Activated T-cell treated with anti-CD3 and anti-CD28 coated beads, Interleukin-2, amount 50 U/mL, for 48 hours (primary cell): ENCODE results near the gene C19orf85.

Experiments used
- DNase-seq, 2 experiments: peaks; one replicate each; pipeline ENCODE4 v3.0.0-alpha.2; 2020

Gene C19orf85

DNA sequence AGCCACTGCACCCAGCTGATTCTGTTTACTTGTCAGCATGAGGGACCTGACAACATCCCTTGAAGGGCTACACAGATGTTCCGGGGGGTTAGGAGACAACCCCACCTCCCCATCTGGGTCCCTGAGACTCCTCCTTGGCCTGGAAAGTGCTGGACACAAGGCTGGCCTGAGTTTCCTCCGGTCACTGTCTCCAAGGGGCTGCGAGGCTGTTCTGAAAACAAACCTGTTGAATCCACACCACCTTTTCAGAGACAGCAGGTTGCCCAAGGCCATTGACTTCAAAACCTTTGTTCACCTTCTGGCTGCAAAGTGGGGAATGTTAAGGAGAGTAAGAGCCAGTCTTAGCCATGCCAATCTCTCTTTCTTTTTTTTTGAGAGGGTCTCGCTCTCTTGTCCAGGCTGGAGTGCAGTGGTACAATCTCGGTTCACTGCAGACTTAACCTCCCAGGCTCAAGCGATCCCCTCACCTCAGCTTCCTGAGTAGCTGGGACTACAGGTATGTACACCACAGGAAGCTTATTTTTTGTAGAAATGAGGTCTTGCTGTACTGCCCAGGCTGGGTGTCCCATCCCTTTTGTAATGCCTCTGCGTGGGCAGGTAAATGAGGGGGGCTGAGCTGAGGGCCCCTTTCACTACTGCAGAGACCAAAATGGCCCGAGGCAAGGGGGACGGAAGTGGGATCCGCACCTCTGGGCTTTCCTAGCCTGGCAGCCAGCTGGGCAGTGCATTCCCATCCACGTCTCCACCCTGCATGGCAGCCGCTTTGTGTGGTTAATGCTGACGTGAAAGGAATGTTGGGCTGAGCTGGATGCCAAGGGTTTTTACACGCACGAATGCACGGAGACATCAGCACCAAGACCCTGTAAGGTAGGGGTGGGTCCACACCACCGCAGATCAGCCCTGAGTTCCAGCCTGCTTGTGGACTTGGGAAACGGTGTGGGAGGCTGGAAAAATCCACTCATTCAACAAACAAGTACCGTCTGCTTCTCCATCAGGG is 10.0 kb upstream of the C19orf85 start:
- no peak for DNase-seq

- DNase-seq, result no peak
These were observed 8.9 kb upstream of the C19orf85 start for GRCh38 chr19:55473225-55474012.

GRCh38 chr19:55472463-55472862 is 7.9 kb upstream of the C19orf85 start:
- no peak for DNase-seq

DNA sequence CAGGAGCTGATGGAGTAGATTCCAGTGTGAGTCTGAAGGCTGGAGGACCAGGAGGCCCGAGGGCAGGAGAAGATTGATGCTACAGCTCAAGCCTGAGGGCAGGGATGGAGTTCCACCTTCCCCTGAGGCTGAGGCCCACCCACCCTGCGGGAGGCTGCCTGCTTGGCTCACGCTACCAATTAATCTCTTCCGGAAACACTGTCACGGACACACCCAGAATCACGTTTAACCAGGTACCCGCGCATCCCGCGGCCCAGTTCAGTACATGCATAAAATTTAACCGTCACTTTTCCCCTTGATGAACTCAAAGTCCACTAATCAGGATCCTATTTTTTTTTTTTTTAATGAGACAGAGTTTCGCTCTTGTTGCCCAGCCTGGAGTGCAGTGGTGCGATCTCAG is 6.7 kb upstream of the C19orf85 start:
- no peak for DNase-seq

- DNase-seq, result no peak
These were observed 3.5 kb upstream of the C19orf85 start for GRCh38 chr19:55468054-55468393.

DNA sequence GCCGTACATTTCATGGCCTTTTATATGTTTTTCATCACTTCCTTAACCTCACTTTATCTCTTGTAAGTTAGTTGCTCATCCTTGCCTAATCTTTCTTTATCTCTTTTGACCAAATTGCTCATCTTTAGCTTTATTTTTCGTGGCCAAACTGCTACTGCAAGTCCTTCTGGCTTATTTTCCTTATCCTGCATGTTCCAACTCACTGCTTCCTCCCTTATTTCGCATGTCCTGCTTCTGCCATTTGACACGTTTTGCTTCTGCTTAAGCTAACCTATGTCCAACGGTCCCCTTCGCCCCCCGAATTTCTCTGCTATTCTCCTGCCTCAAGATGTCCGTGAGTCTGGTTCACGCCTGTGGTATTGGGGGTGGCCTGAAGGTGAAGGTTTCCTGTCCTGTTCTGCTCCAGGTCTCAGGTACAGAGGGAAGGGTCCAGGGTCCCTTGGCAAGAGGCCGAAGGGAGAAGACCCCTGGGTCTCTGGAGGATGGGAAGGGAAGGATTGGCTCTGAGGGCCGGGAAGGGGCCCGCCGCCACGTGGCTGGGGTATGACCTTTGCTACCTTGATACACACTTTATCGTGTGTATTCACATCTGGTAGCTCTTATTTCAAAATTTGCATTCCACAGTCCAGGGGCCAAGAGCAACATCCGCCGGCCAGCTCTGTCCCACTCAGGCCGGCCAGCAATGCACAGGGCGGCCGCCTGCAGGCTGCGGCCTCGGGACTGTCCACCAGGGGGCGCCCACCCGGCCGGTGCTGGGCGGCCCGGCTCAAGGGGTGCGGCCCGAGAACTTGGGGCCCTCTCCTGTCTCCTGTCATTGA is 2.9 kb upstream of the C19orf85 start:
- peak; percentile 77 to 81 for DNase-seq

- no peak for DNase-seq
These were observed 1.7 kb upstream of the C19orf85 start for GRCh38 chr19:55466241-55466614.

GRCh38 chr19:55465460-55466240 is 1.1 kb upstream of the C19orf85 start:
- DNase-seq, result no peak

DNA sequence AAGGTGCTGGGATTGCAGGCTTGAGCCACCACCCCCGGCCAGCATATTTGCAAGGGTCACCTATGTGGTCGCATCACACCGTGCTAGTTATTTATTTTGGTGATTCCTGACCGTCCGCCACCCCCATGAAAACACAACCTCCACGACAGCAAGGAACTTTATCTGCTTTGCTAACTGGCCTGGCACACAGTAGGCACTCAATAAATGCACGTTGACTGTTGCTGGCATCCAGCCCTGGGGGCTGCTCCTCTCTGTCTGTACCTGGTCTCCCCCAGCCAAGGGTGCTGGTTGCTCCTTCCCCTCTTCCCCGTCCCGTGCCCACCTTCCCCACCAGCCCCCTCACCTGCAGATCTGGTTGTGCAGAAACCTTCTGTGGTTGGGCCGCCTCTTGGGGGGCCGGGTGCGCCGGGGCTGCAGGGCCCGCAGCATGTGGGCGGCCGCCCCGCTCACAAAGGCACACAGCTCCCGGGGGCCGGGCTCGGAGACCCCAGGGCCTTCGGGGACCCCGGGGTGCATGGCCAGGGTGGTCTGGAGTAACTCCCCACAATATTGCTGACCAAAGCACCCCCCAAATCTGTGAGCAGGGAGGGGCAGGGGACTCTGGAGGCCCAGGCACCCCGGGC is 401 bp downstream of the C19orf85 start:
- DNase-seq, result no peak

- no peak for DNase-seq
These were observed 944 bp downstream of the C19orf85 start for GRCh38 chr19:55463583-55464031.

DNA sequence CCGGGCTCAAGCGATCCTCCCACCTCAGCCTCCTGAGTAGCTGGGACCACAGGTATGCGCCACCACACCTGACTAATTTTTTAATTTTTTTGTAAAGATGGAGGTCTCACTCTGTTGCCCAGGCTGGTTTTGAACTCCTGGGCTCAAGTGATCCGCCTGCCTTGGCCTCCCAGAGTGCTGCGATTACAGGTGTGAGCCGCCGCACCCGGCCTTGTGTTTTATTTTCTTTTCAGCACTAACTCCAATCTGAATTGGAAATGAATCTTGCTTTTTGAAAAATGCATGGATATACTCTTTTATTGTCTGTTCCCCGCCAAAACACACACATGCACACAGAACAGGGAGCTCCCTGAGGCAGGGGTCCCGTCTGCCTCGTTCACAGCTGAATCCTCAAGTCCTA is 1.8 kb downstream of the C19orf85 start:
- DNase-seq, result no peak

DNA sequence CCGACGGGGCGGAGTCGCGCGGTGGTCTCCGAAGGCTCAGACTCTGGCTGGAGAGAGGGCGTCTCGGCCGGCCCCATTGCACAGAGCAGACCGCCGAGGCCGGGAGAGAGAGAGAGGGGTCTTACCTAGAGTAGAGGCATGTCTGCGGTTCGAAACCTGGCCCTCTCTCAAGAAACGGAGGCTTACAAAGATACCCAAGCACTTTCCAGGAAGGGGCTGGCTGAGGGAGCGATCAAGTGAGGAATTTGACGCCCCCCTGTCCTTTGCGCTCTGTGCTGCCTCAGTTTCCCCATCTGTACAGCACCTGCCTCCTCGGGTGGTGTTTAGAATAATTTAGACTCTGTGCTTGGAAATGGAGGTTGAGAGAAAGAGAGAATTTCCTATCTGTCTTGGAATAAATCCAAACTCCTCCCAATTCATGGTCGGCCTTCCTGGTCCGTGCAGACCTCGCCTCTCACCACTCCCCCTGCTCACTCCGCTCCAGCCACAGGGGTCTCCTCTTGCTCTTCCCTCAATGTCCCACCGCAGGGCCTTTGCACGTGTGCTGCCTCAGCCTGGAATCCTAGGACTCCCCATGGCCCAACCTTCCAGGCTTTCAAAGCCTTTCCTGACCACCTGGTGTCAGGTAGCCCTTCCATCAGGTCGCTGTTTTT is 2.5 kb downstream of the C19orf85 start:
- DNase-seq, result no peak

- peak; percentile 100 for DNase-seq
These were observed 3.1 kb downstream of the C19orf85 start, which contains the start of gene ISOC2 for GRCh38 chr19:55461259-55461973. Gene ISOC2 (minus strand): TSS chr19:55461642. CDS start chr19:55456486, 5,156 bp downstream.

- DNase-seq, result peak; percentile 62 to 63
These were observed 3.8 kb downstream of the C19orf85 start for GRCh38 chr19:55460670-55461258.

GRCh38 chr19:55459950-55460657 is 4.4 kb downstream of the C19orf85 start:
- DNase-seq, result no peak

DNA sequence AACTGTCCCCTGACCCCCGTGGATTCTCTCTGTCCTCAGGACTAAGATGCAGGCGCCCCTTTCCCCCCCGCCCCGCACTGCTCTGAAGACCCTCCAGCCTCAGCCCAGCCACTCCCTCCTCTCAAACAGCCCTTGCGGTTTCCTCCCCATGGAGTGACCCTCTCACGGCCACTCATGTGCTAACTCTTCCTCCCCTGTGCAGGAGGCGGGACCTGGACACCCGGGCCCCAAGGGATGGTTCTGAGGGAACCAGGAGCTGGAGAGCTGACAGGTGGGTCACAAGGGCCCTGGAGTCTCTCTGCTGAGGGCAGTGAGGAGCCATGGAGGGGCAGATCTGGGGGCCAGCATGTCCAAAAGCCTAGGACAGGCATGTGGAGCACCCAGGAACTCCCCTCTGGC is 5.0 kb downstream of the C19orf85 start:
- DNase-seq, result no peak

- DNase-seq, result no peak
These were observed 6.7 kb downstream of the C19orf85 start for GRCh38 chr19:55457683-55458457.

DNA sequence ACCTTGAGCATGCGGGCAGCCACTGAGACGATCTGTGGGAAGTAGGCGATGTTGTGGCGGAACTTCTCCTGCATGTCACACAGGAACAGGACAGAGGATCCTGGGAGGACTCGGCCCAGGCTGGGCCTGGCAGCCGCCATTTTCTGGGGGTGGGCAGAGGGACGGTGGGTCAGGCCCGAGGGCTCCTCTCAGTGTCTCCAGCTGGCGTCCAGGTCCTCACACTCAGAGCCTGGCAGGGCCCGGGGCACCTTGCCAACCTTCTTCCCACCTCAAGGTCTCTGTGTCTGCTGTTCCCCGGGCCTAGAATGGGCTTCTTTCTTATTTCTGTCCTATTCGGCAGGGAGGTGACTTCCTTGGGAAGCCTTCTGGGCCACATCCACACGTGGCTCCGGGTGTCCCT is 8.2 kb downstream of the C19orf85 start:
- no peak for DNase-seq
